Left cardiac atrium (tissue), 4 donors: ENCODE measurements around the gene MAPK13. TPM values are rescaled to one million over a fixed set of nuclear protein-coding genes. Genes with fewer than 3 reads are reported as not detected.

ENCODE experiments used
- ATAC-seq, 2 donors: fragments of 200-7000 bp; cut with Tn5 transposase; one replicate each; pipeline ENCODE4 v1.9.1; 2020; ENCODE audit warnings: mild to moderate bottlenecking in 2 of 2, moderate library complexity in 2 of 2
- DNase-seq: peaks from one replicate; pipeline ENCODE4 v3.0.0-alpha.2; 2020
- intact Hi-C, 2 donors: fragments of 100-400 bp; cut with DNase I; formaldehyde crosslinking; loops; one replicate each; pipeline versions ENCODE4 v1.14.1 to v1.15.1; 2022 to 2023
- total RNA-seq, 2 donors: library from RNA; stranded (reverse); fragmentation: NEBNext Ultra II Directional; extraction: Animal tissue kit (Norgen Biotek cat#: 25700); gene quantifications; one replicate each; pipeline ENCODE4 v1.2.1, GENCODE V29; 2021
- donor health status: DM: no; HTN: yes; CAD: no.
- donor health status: DM: no; HTN: yes; CAD: no; lungs with severe emphysema.
- donor health status: DM: yes; HTN: yes; CAD: no.
- donor health status: Dilated cardiomyopathy.

Gene MAPK13
- total RNA-seq, 2 donors from 2014 or later = 1.9 to 4.6 TPM

DNA sequence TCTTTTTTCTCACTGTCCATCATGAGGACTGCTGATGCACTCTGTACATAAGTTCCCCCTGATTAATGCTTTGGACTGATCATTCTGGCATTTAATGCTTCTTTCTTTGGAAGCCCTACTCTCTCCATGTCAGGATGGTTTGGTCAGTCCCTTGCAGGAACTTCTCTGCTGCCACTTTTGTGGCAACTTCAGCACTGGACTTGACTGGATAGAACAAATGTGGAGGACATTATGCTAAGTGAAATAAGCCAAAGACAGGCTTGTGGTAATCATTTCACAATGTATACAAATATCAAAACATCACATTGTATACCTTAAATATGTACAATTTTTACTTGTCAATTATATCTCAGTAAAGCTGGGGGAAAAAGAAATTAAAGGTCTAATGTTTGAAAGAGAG, 54.0 kb downstream of the MAPK13 start:
- intact Hi-C loops = no loop called here
- DNase-seq = no peak
- no peak for ATAC-seq

DNA sequence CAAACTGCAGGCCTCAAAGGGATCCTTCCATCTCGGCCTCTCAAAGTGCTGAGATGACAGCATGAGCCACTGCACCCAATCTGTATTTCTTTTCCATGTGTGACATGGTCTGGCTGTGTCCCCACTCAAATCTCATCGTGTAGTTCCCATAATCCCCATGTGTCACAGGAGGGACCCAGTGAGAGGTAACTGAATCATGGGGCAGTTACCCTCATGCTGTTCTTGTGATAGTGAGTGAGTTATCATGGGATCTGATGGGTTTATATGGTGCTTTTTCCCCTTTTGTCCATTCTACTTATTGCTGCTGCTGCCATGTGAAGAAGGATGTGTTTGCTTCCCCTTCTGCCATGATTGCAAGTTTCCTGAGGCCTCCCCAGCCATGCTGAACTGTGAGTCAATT, 55.9 kb downstream of the MAPK13 start:
- DNase-seq = no peak
- no peak for ATAC-seq
- intact Hi-C loops = no loop called here

DNA sequence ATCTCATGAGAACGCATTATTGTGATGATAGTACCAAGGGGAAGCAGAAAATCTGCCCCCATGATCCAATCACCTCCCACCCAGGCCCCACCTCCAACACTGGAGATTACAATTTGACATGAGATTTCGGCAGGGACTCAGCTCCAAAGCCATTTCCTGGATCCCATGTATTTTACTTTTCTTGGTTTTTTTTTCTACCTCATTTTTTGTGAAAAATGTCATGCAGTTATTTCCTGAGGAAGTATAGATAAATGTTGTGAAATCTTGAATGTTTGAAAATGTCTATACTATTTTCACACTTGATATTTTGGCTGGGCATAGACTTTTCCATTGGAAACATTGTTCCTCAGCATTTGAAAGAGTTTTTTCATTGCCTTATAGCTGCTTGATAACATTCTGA, 57.1 kb downstream of the MAPK13 start:
- ATAC-seq (no peak), DNase-seq (no peak)
- intact Hi-C loops = no loop called here

Other genes with a start within 250 kb of the MAPK13 start
- gene SRPK1, start 209.4 kb upstream of the MAPK13 start, total RNA-seq = 10 to 100 TPM; 19.2 to 23.1 TPM
- gene SLC26A8, start 105.9 kb upstream of the MAPK13 start, total RNA-seq = under 1 TPM in 1 of 2 donors, not detected in 1; 0.06 TPM
- gene MAPK14, start 102.7 kb upstream of the MAPK13 start, total RNA-seq = 10 to 100 TPM; 36.1 to 38.4 TPM
- gene BRPF3, start 66.2 kb downstream of the MAPK13 start, total RNA-seq = 10 to 100 TPM; 23.5 to 23.7 TPM
- gene PNPLA1, start 139.5 kb downstream of the MAPK13 start, total RNA-seq = not detected
- not detected for gene BNIP5, start 206.4 kb downstream of the MAPK13 start, total RNA-seq